Measurements from ENCODE around the gene SCARF2. TPM values are rescaled to one million over a fixed set of nuclear protein-coding genes. Genes with fewer than 3 reads are reported as not detected.
"Not testable (repeated sequence)": the region's sequence is repeated elsewhere in the genome, so short reads cannot be mapped to it uniquely, and the experiment has no call there.

The SCARF2 gene, protein sequence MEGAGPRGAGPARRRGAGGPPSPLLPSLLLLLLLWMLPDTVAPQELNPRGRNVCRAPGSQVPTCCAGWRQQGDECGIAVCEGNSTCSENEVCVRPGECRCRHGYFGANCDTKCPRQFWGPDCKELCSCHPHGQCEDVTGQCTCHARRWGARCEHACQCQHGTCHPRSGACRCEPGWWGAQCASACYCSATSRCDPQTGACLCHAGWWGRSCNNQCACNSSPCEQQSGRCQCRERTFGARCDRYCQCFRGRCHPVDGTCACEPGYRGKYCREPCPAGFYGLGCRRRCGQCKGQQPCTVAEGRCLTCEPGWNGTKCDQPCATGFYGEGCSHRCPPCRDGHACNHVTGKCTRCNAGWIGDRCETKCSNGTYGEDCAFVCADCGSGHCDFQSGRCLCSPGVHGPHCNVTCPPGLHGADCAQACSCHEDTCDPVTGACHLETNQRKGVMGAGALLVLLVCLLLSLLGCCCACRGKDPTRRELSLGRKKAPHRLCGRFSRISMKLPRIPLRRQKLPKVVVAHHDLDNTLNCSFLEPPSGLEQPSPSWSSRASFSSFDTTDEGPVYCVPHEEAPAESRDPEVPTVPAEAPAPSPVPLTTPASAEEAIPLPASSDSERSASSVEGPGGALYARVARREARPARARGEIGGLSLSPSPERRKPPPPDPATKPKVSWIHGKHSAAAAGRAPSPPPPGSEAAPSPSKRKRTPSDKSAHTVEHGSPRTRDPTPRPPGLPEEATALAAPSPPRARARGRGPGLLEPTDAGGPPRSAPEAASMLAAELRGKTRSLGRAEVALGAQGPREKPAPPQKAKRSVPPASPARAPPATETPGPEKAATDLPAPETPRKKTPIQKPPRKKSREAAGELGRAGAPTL
- under 1 TPM; 0.24 to 0.46 (median 0.37) TPM for total RNA-seq

- peaks cover 42% of the 10 kb centered on the region for H3K27me3 Mint-ChIP-seq (ENCODE audit: low read depth)
- no peaks in the 10 kb centered on the region for H3K9me3 Mint-ChIP-seq
- H3K4me1 Mint-ChIP-seq (ENCODE audit: low read depth), result peaks cover 11% of the 10 kb centered on the region
- peaks cover 3% of the 10 kb centered on the region for H3K36me3 Mint-ChIP-seq (ENCODE audit: insufficient read depth)
- peak; percentile 20 to 33 for ATAC-seq
- DNase-seq, result no peak
- H3K4me3 Mint-ChIP-seq, result peak within 1 kb of the TSS; percentile 74
Measured at GRCh38 chr22:20437613-20438426, at the start of gene SCARF2. Gene SCARF2 (minus strand): TSS chr22:20437825. CDS start chr22:20437754, 71 bp downstream.

DNA sequence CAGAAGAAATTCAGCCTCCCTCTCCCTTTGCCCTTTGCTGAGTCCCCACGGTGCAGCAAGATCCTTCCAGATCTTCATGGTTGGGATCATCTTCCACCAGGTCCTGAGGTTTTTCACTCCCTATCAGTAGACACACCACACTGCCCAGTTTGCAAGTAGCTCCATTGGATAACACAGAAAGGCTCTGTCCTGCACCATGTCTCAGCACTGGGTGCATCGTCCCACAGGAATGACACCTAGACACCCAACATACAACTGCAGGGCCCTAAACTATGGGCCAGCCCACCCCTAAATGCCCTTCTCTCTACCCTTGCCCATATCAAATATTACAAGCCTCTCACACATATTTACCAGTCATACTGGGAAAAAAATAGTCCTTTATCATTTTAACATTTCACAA lies 48.6 kb upstream of the SCARF2 start:
- H3K36me3 Mint-ChIP-seq (ENCODE audit: insufficient read depth), result peaks cover 24% of the 10 kb centered on the region
- no peak for DNase-seq
- H3K9me3 Mint-ChIP-seq, result no peaks in the 10 kb centered on the region
- no peak for ATAC-seq
- H3K4me1 Mint-ChIP-seq (ENCODE audit: low read depth), result peaks cover 29% of the 10 kb centered on the region
- no peak overlapping the region for H3K4me3 Mint-ChIP-seq
- H3K27me3 Mint-ChIP-seq (ENCODE audit: low read depth), result no peaks in the 10 kb centered on the region

DNA sequence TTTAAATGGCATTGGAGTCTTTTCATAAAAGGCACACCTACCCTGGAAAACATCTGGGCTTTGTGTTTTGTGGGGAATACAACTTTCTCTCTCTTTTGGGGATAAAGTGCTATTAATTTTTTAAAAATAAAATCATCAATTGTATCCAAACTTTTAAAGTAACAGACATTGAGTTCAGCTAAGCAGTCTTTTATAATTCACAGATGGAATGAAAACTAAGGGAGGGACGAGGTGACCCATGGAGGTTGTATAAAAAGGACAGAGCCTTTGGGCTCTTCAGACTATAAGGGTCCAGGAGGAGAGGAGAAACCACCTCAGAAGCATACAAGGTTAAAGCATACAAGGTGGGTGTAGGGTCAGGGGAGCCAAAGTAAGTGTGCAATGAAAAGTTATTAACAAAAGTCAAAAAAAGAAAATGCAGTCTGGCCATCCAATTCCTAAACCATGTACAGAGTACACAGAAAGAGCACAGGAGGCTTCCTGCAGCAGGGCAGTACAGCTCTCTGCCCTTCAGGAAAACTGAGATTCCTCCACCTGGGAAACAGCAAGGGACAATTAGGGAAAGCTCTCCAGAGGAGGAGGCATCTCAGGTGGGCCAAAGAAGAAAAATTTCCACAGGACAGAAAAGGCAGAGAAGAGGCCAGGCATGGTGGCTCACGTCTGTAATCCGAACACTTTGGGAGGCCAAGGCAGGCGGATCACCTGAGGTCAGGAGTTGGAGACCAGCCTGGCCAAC lies 47.5 kb upstream of the SCARF2 start:
- no peak for ATAC-seq

DNA sequence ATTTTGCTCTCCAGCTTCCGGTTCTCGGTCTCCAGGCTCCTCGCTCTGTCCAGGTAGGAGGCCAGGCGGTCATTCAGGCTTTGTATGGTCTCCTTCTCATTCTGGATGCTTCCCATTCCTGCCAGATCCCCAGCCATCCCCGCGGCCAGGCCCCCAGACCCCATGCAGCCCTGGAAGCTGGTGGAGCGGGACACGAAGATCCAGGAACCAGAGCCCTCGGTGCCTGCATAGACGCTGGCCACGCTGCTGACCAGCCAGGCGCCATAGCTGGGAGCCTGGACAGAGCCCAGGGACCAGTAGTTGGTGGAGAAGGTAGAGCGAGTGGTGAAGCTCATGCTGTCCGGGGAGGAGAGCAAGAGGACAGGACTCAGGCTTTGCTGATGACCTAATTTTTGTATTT lies 46.1 kb upstream of the SCARF2 start:
- peaks cover 17% of the 10 kb centered on the region for H3K4me1 Mint-ChIP-seq (ENCODE audit: low read depth)
- no peak for ATAC-seq
- no peak for DNase-seq
- H3K27me3 Mint-ChIP-seq (ENCODE audit: low read depth), result no peaks in the 10 kb centered on the region
- H3K9me3 Mint-ChIP-seq, result no peaks in the 10 kb centered on the region
- H3K4me3 Mint-ChIP-seq, result no peak overlapping the region
- peaks cover 26% of the 10 kb centered on the region for H3K36me3 Mint-ChIP-seq (ENCODE audit: insufficient read depth)

More for the DNA sequence above, 47.5 kb upstream of the SCARF2 start:
- no peaks in the 10 kb centered on the region for H3K9me3 Mint-ChIP-seq
- no peaks in the 10 kb centered on the region for H3K27me3 Mint-ChIP-seq (ENCODE audit: low read depth)
- H3K4me1 Mint-ChIP-seq (ENCODE audit: low read depth), result peaks cover 19% of the 10 kb centered on the region
- peaks cover 24% of the 10 kb centered on the region for H3K36me3 Mint-ChIP-seq (ENCODE audit: insufficient read depth)
- no peak for DNase-seq
- no peak overlapping the region for H3K4me3 Mint-ChIP-seq

DNA sequence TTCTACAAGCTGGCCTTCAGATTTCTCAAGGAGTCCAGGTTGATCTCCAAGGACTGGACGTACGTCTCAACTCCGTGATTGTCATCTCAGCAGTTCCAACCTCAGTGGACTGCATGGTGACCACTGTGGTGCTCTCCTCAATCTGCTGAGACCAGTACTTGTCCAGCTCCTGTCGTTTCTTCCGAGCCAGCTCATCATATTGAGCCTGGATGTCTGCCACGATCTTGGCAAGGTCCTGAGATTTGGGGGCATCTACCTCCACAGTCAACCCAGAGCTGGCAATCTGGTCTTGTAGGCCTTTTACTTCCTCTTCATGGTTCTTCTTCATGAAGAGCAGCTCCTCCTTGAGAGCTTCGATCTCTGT lies 45.5 kb upstream of the SCARF2 start:
- not testable (repeated sequence) for H3K4me3 Mint-ChIP-seq; H3K9me3 Mint-ChIP-seq; DNase-seq; H3K27me3 Mint-ChIP-seq (ENCODE audit: low read depth); ATAC-seq
- H3K36me3 Mint-ChIP-seq (ENCODE audit: insufficient read depth), result peaks cover 19% of the 10 kb centered on the region
- peaks cover 13% of the 10 kb centered on the region for H3K4me1 Mint-ChIP-seq (ENCODE audit: low read depth)

- ATAC-seq (no peak), DNase-seq (no peak)
- Mint-ChIP-seq H3K9me3 (no peaks in the 10 kb centered on the region), H3K4me3 (no peak overlapping the region), H3K4me1 (ENCODE audit: low read depth) (peaks cover 26% of the 10 kb centered on the region), H3K27me3 (ENCODE audit: low read depth) (no peaks in the 10 kb centered on the region), H3K36me3 (ENCODE audit: insufficient read depth) (peaks cover 10% of the 10 kb centered on the region)
Measured at GRCh38 chr22:20479612-20480196, 42.1 kb upstream of the SCARF2 start.

- ATAC-seq; H3K27me3 Mint-ChIP-seq (ENCODE audit: low read depth); H3K36me3 Mint-ChIP-seq (ENCODE audit: insufficient read depth); H3K4me3 Mint-ChIP-seq; DNase-seq; H3K9me3 Mint-ChIP-seq: not testable (repeated sequence)
- peaks cover 32% of the 10 kb centered on the region for H3K4me1 Mint-ChIP-seq (ENCODE audit: low read depth)
Measured at GRCh38 chr22:20478059-20478458, 40.4 kb upstream of the SCARF2 start.

- Mint-ChIP-seq H3K4me3 (peak overlapping the region; percentile 19), H3K36me3 (ENCODE audit: insufficient read depth) (peaks cover 13% of the 10 kb centered on the region), H3K4me1 (ENCODE audit: low read depth) (peaks cover 33% of the 10 kb centered on the region)
- H3K27me3 Mint-ChIP-seq (ENCODE audit: low read depth); DNase-seq; H3K9me3 Mint-ChIP-seq; ATAC-seq: not testable (repeated sequence)
Measured at GRCh38 chr22:20475569-20475968, 37.9 kb upstream of the SCARF2 start.

DNA sequence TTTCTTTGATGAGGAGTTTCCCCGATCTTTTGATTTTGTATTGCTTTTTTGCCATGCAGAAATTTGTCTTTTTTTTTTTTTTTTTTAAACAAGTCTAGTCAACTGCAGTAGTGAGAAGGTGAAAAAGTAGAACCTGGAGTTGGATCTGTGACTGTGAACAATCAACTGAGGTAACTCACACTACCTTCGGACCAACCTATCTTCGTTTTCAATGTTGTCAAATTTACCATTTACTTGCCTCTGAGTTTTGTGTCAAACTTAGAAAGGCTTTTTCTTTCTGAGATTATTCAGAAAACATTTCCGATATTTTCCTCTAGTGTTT lies 37.5 kb upstream of the SCARF2 start:
- peaks cover 15% of the 10 kb centered on the region for H3K36me3 Mint-ChIP-seq (ENCODE audit: insufficient read depth)
- H3K9me3 Mint-ChIP-seq, result no peaks in the 10 kb centered on the region
- peaks cover 31% of the 10 kb centered on the region for H3K4me1 Mint-ChIP-seq (ENCODE audit: low read depth)
- no peak for DNase-seq
- peak overlapping the region; percentile 21 for H3K4me3 Mint-ChIP-seq
- ATAC-seq, result no peak
- no peaks in the 10 kb centered on the region for H3K27me3 Mint-ChIP-seq (ENCODE audit: low read depth)

GRCh38 chr22:20472629-20473442 lies 35.2 kb upstream of the SCARF2 start:
- H3K36me3 Mint-ChIP-seq (ENCODE audit: insufficient read depth), result peaks cover 19% of the 10 kb centered on the region

DNA sequence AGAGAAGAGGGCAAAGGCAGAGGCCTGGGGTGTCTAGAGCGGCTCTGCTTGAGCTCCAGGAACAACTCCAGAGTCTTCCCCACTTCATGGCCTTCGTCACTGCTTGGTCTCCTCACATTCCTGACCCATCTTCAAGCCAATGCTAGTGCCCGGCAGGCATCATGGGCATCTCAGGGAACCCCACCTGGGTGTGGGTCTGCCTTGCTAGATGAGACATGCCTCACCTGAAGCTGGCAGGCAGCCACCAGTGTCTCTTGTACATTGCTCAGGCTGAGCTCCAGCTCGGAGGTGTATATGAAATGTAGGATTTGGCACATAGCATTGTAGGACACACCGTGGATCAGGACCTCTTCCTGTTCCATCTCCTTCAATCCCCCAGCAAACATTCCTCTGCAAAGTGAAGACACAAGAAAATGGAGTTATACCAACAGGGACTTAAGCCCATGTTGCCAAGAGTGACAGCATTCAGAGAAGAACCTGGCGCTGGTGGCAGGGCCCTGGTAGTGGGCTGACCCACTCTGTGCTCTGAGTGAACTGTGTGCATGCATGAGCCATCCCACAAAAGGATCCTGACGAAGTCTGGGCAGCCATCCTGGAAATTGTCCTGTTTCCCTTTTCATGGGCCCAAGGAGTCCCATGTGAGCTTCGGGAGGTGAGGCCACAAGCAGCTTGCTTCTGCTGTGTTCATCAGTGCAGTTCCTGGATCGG lies 33.7 kb upstream of the SCARF2 start:
- H3K27me3 Mint-ChIP-seq (ENCODE audit: low read depth), result no peaks in the 10 kb centered on the region
- ATAC-seq, result no peak
- no peak for DNase-seq
- peaks cover 44% of the 10 kb centered on the region for H3K4me1 Mint-ChIP-seq (ENCODE audit: low read depth)
- peaks cover 19% of the 10 kb centered on the region for H3K36me3 Mint-ChIP-seq (ENCODE audit: insufficient read depth)
- no peaks in the 10 kb centered on the region for H3K9me3 Mint-ChIP-seq
- no peak overlapping the region for H3K4me3 Mint-ChIP-seq

More at GRCh38 chr22:20472629-20473442, 35.2 kb upstream of the SCARF2 start:
- ATAC-seq (no peak), DNase-seq (no peak)
- Mint-ChIP-seq H3K9me3 (no peaks in the 10 kb centered on the region), H3K27me3 (ENCODE audit: low read depth) (no peaks in the 10 kb centered on the region), H3K4me1 (ENCODE audit: low read depth) (peaks cover 38% of the 10 kb centered on the region), H3K4me3 (no peak overlapping the region)

- not testable (repeated sequence) for H3K4me3 Mint-ChIP-seq
- peaks cover 42% of the 10 kb centered on the region for H3K4me1 Mint-ChIP-seq (ENCODE audit: low read depth)
- peaks cover 19% of the 10 kb centered on the region for H3K36me3 Mint-ChIP-seq (ENCODE audit: insufficient read depth)
Measured at GRCh38 chr22:20470525-20470924, 32.9 kb upstream of the SCARF2 start.

More at GRCh38 chr22:20470525-20470924, 32.9 kb upstream of the SCARF2 start:
- ATAC-seq; DNase-seq; H3K27me3 Mint-ChIP-seq (ENCODE audit: low read depth); H3K9me3 Mint-ChIP-seq: not testable (repeated sequence)

All from activated T-cell treated with anti-CD3 and anti-CD28 coated beads, Interleukin-2, amount 50 U/mL, for 4 hours (primary cell).